A673 (cell line): ENCODE results near the gene ABI1. TPM values are rescaled to one million over a fixed set of nuclear protein-coding genes. Genes with fewer than 3 reads are reported as not detected.
A peak's percentile ranks its signal among the peaks of the same experiment; 100 is the strongest.

ENCODE experiments used
- BruUV-seq: library from RNA; stranded (reverse); fragments of 400-500 nt; replicated peaks from 2 replicates; lab custom pipeline; 2021; lab: Mats Ljungman, UMichigan
- CTCF ChIA-PET: fragments of 300-600 bp; sonication (Branson Sonifier 250); formaldehyde crosslinking; loops from one replicate; lab custom pipeline; 2022; ENCODE audit warnings: antibody characterized with exemption; lab: Charles Lee
- POLR2A ChIA-PET: fragments of 300-600 bp; sonication (Branson Sonifier 250); formaldehyde crosslinking; loops from one replicate; lab custom pipeline; 2022; ENCODE audit warnings: antibody characterized with exemption; ENCODE audit not compliant: low non-redundant PET; lab: Charles Lee
- DNase-seq: peaks from one replicate; pipeline ENCODE4 v3.0.0-alpha.2; 2015; ENCODE audit warnings: low spot score
- H3K27ac ChIP-seq: fragments of 200-600 bp; sonication (generic); 2 replicates; pipeline ENCODE4 v1.5.1; 2016; ENCODE audit warnings: mixed run types, low read depth, mild to moderate bottlenecking, mixed read lengths, antibody characterized with exemption, low read length; ENCODE audit not compliant: poor library complexity, severe bottlenecking
- H3K27me3 ChIP-seq: fragments of 200-600 bp; sonication (generic); replicated peaks from 2 replicates; pipeline ENCODE4 v1.6.1; 2017; ENCODE audit warnings: mixed run types, low read depth, mild to moderate bottlenecking, mixed read lengths, antibody characterized with exemption, low read length; ENCODE audit not compliant: insufficient read depth, poor library complexity
- H3K36me3 ChIP-seq: fragments of 200-600 bp; sonication (generic); 2 replicates; pipeline ENCODE4 v1.6.1; 2016; ENCODE audit warnings: mixed run types, mild to moderate bottlenecking, mixed read lengths, antibody characterized with exemption, low read length; ENCODE audit not compliant: insufficient read depth, poor library complexity, severe bottlenecking
- H3K4me1 ChIP-seq: fragments of 200-600 bp; sonication (generic); 2 replicates; pipeline ENCODE4 v1.6.1; 2017; ENCODE audit warnings: mixed run types, mild to moderate bottlenecking, mixed read lengths, antibody characterized with exemption, low read length; ENCODE audit not compliant: insufficient read depth, poor library complexity, severe bottlenecking
- H3K4me3 ChIP-seq: fragments of 200-600 bp; sonication (generic); 2 replicates; pipeline ENCODE4 v1.5.1; 2016; ENCODE audit warnings: low read depth, mixed run types, mild to moderate bottlenecking, mixed read lengths, low read length; ENCODE audit not compliant: poor library complexity, severe bottlenecking
- H3K9me3 ChIP-seq: fragments of 200-600 bp; sonication (generic); 2 replicates; pipeline ENCODE4 v1.6.1; 2016; ENCODE audit warnings: mixed run types, low read depth, mild to moderate bottlenecking, mixed read lengths, antibody characterized with exemption, low read length; ENCODE audit not compliant: poor library complexity, severe bottlenecking
- CTCF ChIP-seq: fragments of 300-800, 200-600 bp; sonication (generic); conservative IDR thresholded peaks from 2 replicates; pipeline ENCODE4 v1.5.1; 2017; ENCODE audit warnings: low read depth, mild to moderate bottlenecking, antibody characterized with exemption, low read length, moderate library complexity, mixed read lengths
- EZH2 ChIP-seq: fragments of 200-600 bp; sonication (generic); IDR thresholded peaks from 2 replicates; pipeline ENCODE4 v1.6.1; 2017; ENCODE audit warnings: borderline replicate concordance, low read depth, mild to moderate bottlenecking, mixed read lengths, antibody characterized with exemption, low read length; ENCODE audit not compliant: poor library complexity, severe bottlenecking
- intact Hi-C: fragments of 100-400 bp; cut with micrococcal nuclease; formaldehyde crosslinking; loops from one replicate; pipeline ENCODE4 v1.10.0; 2022; ENCODE audit not compliant: unreplicated experiment
- total RNA-seq: library from RNA; stranded (reverse); gene quantifications from 2 replicates; pipeline ENCODE4 v1.2.3, GENCODE V29; 2021

ABI1 gene
- total RNA-seq, 1 experiment from 2014 or later, result 70.5 TPM

DNA sequence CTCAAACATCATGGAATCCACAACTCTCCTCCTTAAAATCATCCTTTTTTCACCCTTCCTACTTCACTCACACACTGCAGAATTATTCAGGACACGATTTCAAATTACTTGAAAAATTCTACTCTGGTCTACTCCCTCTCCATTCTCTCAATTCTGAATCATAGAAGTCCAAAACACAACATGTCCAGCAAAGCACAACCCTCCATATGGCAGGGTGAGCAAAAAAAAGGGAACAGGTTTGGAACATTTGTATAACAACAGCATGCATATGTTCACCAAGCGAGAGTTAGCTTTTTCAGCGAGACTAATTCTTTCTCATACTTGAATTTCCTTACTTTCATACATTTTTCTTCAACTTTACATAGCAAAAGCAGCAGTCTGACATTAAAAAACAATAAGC, 73.4 kb downstream of the ABI1 start:
- POLR2A ChIA-PET, result no interaction called here
- no TSS peak for BruUV-seq
- no peaks in the 10 kb centered on the region for H3K36me3 ChIP-seq
- H3K4me1 ChIP-seq, result no peaks in the 10 kb centered on the region
- no peak overlapping the region for H3K27ac ChIP-seq
- intact Hi-C loops, result no loop called here
- no peak overlapping the region for H3K4me3 ChIP-seq
- CTCF ChIA-PET, result no interaction called here
- no peak for TF ChIP-seq CTCF
- no peak for TF ChIP-seq EZH2
- no peaks in the 10 kb centered on the region for H3K27me3 ChIP-seq
- no peak for DNase-seq
- H3K9me3 ChIP-seq, result peaks cover 6% of the 10 kb centered on the region

DNA sequence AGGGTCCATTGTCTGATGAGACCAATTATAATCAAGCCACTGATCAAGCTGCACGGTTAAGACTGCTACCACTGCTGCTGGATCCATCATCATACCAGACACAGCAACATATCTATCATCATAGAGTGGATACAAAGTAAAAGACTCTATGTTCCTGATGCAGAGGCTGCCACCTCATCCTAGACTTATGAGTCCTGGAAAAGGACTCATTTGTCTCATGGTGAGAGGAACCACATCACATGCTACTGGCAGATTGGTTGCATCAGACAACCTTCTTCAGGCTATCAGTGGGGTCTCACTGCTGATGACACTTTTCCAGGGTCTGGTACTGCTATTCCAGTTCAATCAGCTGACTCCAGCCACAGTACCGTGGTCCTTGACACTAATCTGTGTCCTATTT, 79.0 kb downstream of the ABI1 start:
- DNase-seq, result no peak
- no TSS peak for BruUV-seq
- H3K36me3 ChIP-seq, result no peaks in the 10 kb centered on the region
- ChIA-PET CTCF (no interaction called here), POLR2A (no interaction called here)
- intact Hi-C loops, result no loop called here
- no peaks in the 10 kb centered on the region for H3K27me3 ChIP-seq
- no peaks in the 10 kb centered on the region for H3K9me3 ChIP-seq
- H3K4me1 ChIP-seq, result no peaks in the 10 kb centered on the region
- no peak overlapping the region for H3K4me3 ChIP-seq
- TF ChIP-seq EZH2 (no peak), CTCF (no peak)
- no peak overlapping the region for H3K27ac ChIP-seq

DNA sequence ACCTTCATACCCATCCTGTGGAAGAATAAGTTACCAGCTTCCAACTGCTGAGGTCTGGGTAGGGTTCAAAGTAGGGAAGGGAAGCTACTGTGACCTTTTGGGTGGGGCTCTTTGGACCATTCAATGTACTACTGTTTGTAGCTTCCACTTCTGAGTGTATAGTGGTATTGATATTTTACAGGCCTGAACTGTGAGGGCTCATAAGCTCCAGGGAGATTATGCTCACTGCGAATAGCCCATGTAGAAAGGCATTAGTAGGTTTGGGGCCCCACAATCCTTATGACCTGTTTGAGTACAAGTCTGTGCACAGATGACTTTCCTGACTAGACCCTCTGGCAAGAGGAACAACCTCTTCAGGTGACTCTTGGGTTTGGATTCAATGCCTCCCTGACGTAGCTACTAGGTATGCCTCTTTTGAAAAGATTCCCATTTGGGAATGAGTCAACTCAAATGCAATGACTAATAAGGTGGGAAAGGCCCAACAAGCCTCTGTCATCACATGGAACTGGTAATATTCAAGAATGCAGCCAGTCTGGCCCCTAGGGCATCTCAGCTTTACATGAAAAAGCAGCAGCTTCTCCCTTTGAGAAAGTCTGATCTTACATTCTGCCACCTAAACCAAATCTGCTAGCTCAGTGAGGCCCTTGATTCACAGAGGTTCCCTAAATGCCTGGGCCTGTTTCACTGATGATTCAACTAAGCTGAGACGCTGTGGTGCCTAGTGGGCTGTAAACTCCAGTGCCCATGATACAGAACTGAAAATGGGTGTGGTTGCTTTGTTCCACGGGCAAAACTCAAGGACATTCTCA, 79.8 kb downstream of the ABI1 start:
- POLR2A ChIA-PET, result no interaction called here
- intact Hi-C loops, result no loop called here
- no TSS peak for BruUV-seq
- Histone ChIP-seq H3K9me3 (no peaks in the 10 kb centered on the region), H3K27ac (no peak overlapping the region), H3K4me1 (no peaks in the 10 kb centered on the region), H3K36me3 (no peaks in the 10 kb centered on the region), H3K27me3 (no peaks in the 10 kb centered on the region), H3K4me3 (no peak overlapping the region)
- CTCF ChIA-PET, result no interaction called here
- TF ChIP-seq CTCF, result no peak
- TF ChIP-seq EZH2, result no peak
- DNase-seq, result peak; percentile 2
